ENCODE measurements around the gene ERP27.

Gene ERP27

DNA sequence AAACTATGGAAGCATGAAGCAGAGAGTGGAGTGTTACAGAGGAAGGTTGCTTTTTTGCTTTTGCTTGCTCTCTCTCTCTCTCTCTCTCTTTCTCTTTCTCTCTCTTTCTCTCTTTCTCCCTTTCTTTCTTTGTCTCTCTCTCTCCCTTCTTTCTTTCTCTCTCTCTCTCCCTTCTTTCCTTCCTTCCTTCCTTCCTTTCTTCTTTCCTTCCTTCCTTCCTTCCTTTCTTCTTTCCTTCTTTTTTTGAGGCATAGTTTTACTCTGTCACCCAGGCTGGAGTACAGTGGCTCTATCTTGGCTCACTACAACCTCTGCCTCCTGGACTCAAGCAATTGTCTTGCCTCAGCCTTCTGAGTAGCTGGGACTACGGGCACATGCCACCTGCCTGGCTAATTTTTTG is 15.4 kb upstream of the ERP27 start:
- 90 to 92% methylated on average over 1 of the region's 1 CpG for WGBS, 2 experiments
- H3K4me1 ChIP-seq (ENCODE audit: control insufficient read depth, insufficient read depth, low read length), result no peaks in the 10 kb centered on the region
- H3K4me3 ChIP-seq (ENCODE audit: insufficient read depth, low read depth, low read length), result no peak overlapping the region
- H3K27me3 ChIP-seq (ENCODE audit: control insufficient read depth, insufficient read depth, low read length, poor library complexity, severe bottlenecking), result no peaks in the 10 kb centered on the region
- no peaks in the 10 kb centered on the region for H3K9me3 ChIP-seq (ENCODE audit: control insufficient read depth, low read length)
- no peak overlapping the region for H3K27ac ChIP-seq (ENCODE audit: insufficient read depth, low read depth, low read length, poor library complexity, severe bottlenecking)
- no peaks in the 10 kb centered on the region for H3K36me3 ChIP-seq (ENCODE audit: control insufficient read depth, insufficient read depth, low read length)

DNA sequence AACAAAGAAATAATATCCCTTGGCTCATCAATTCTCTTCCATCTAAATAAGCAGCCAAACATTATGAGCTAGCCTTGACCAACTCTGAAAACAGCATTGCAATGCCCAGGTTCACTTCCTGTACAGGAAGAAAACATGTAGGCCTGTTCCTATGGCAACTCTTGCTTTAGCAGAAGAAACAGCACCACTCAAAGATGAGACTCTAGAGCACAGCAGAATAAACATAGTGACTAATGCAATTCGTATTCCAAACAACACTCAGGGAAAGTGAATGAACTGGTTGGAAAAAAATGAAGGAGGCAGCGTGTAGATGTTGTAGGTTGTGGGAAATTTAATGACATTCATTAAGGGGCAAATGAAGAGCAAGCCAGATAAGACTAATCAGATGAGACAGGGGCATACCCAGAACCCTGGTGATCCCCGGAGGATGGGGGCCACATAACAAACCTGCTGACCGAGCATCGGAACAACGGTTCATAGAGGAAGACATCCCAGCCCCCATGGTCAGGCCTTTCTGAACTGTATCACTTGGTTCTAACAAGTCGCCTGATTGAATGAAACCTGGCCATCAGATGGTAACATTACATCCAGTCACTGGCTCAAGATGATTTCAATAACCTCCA is 14.1 kb upstream of the ERP27 start:
- Histone ChIP-seq H3K27me3 (ENCODE audit: control insufficient read depth, insufficient read depth, low read length, poor library complexity, severe bottlenecking) (no peaks in the 10 kb centered on the region), H3K27ac (ENCODE audit: insufficient read depth, low read depth, low read length, poor library complexity, severe bottlenecking) (no peak overlapping the region)
- WGBS, 2 experiments, result 93 to 94% methylated on average over 7 of the region's 7 CpGs

DNA sequence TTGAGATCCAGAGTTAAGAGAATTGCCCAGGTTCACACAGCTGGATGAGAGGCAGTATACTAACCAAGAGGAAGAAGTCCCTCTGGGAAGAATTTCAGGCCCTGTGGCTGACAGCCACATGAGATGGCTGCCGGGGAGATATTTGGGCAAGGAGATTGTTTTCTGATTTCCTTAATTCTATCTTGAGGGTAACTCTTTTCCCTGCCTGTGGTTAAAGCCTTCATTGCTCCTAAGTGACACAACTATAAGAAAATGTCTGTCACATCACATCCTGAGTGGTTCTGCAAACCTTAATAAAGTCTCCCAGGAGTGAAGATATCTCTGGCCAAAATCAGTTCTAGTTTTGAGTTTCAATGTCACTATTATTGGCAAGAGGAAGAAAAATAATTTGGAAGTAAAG is 13.5 kb upstream of the ERP27 start:
- no peaks in the 10 kb centered on the region for H3K36me3 ChIP-seq (ENCODE audit: control insufficient read depth, insufficient read depth, low read length)
- no peaks in the 10 kb centered on the region for H3K27me3 ChIP-seq (ENCODE audit: control insufficient read depth, insufficient read depth, low read length, poor library complexity, severe bottlenecking)
- WGBS, 2 experiments, result 94% methylated on average over 1 of the region's 1 CpG
- H3K4me1 ChIP-seq (ENCODE audit: control insufficient read depth, insufficient read depth, low read length), result no peaks in the 10 kb centered on the region
- H3K27ac ChIP-seq (ENCODE audit: insufficient read depth, low read depth, low read length, poor library complexity, severe bottlenecking), result no peak overlapping the region
- no peak overlapping the region for H3K4me3 ChIP-seq (ENCODE audit: insufficient read depth, low read depth, low read length)
- H3K9me3 ChIP-seq (ENCODE audit: control insufficient read depth, low read length), result no peaks in the 10 kb centered on the region

More for the DNA sequence above, 14.1 kb upstream of the ERP27 start:
- Histone ChIP-seq H3K36me3 (ENCODE audit: control insufficient read depth, insufficient read depth, low read length) (no peaks in the 10 kb centered on the region), H3K4me3 (ENCODE audit: insufficient read depth, low read depth, low read length) (no peak overlapping the region), H3K4me1 (ENCODE audit: control insufficient read depth, insufficient read depth, low read length) (no peaks in the 10 kb centered on the region), H3K9me3 (ENCODE audit: control insufficient read depth, low read length) (no peaks in the 10 kb centered on the region)

DNA sequence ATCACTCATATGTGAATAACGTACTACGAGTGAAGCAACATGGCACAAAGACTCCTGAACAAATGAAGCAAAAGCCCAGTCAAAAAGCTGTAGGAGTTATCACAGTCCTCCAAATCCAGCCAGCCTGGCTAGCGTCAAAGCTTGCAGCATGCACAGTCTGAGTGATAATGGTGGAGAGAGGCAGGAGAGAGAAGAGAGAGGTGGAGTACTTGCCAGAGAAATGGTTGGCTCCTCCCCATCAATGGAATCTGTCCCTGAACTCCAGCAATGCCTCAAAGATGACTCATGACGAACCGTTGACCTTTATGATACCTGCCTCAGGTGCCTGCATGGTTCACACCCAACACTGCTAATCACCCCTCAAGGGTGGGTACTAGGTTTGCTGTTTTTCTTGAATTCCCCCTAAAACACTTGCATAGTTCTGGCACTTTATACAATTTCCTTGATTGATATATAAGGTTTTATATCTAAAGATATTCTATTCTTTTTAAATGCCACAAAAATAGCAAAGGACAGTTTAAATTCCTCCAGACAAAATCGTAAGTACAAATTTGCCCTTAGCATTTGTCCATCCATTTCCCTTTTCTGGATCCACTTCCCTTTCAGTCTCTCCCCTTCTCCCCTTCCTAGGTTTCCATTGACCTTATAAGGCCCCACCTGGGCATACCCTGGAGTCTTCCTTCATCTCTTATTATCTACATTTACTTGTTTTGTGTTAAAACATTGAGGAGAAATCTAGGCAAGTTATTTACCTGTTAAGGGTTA is 12.8 kb upstream of the ERP27 start:
- Histone ChIP-seq H3K4me1 (ENCODE audit: control insufficient read depth, insufficient read depth, low read length) (no peaks in the 10 kb centered on the region), H3K36me3 (ENCODE audit: control insufficient read depth, insufficient read depth, low read length) (no peaks in the 10 kb centered on the region), H3K27me3 (ENCODE audit: control insufficient read depth, insufficient read depth, low read length, poor library complexity, severe bottlenecking) (no peaks in the 10 kb centered on the region), H3K4me3 (ENCODE audit: insufficient read depth, low read depth, low read length) (no peak overlapping the region), H3K27ac (ENCODE audit: insufficient read depth, low read depth, low read length, poor library complexity, severe bottlenecking) (no peak overlapping the region), H3K9me3 (ENCODE audit: control insufficient read depth, low read length) (no peaks in the 10 kb centered on the region)
- WGBS, 2 experiments, result 86 to 87% methylated on average over 6 of the region's 6 CpGs

DNA sequence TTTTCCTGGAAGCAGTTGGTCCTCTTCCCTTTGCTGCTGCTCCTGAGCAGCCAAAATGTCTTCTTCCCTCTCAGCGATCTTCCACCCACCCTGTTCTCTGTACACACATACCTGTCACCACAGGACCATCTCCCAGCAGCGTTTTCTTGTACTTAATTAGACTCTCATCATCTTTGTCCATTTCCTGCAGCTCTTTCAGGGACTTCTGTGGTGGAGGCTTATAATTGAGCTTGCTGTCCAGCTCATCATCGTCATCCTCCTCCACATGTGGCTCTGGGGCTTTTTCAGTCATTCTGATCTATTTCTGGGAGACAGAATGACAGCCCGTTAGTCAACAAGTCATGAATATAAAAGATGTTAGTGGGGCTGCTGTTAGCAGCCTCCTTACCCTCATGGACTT is 12.1 kb upstream of the ERP27 start:
- Histone ChIP-seq H3K27me3 (ENCODE audit: control insufficient read depth, insufficient read depth, low read length, poor library complexity, severe bottlenecking) (no peaks in the 10 kb centered on the region), H3K4me3 (ENCODE audit: insufficient read depth, low read depth, low read length) (no peak overlapping the region), H3K4me1 (ENCODE audit: control insufficient read depth, insufficient read depth, low read length) (no peaks in the 10 kb centered on the region), H3K27ac (ENCODE audit: insufficient read depth, low read depth, low read length, poor library complexity, severe bottlenecking) (no peak overlapping the region), H3K9me3 (ENCODE audit: control insufficient read depth, low read length) (no peaks in the 10 kb centered on the region), H3K36me3 (ENCODE audit: control insufficient read depth, insufficient read depth, low read length) (no peaks in the 10 kb centered on the region)
- WGBS, 2 experiments, result 90 to 93% methylated on average over 4 of the region's 4 CpGs

DNA sequence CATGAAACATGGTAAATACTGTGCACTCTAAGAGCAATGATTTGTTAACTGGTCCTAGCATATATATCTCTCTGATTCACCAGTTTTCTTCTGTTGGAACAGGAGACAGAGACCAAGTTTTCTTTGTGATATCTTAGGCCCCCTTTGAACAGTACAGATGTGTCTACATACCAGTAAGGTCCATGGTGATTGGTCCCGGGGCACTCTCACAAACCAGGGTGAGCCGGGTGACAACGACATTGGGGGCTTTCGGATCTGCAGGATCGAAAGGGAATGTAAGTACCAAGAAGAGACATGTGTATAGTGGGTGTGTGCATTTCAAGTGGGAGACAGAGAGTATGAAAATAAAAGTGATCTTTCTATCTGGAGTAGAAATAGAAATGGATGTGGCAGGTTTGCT is 11.3 kb upstream of the ERP27 start:
- H3K36me3 ChIP-seq (ENCODE audit: control insufficient read depth, insufficient read depth, low read length), result no peaks in the 10 kb centered on the region
- H3K27me3 ChIP-seq (ENCODE audit: control insufficient read depth, insufficient read depth, low read length, poor library complexity, severe bottlenecking), result no peaks in the 10 kb centered on the region
- H3K27ac ChIP-seq (ENCODE audit: insufficient read depth, low read depth, low read length, poor library complexity, severe bottlenecking), result no peak overlapping the region
- 95 to 98% methylated on average over 5 of the region's 5 CpGs for WGBS, 2 experiments
- H3K9me3 ChIP-seq (ENCODE audit: control insufficient read depth, low read length), result no peaks in the 10 kb centered on the region
- no peaks in the 10 kb centered on the region for H3K4me1 ChIP-seq (ENCODE audit: control insufficient read depth, insufficient read depth, low read length)
- no peak overlapping the region for H3K4me3 ChIP-seq (ENCODE audit: insufficient read depth, low read depth, low read length)

DNA sequence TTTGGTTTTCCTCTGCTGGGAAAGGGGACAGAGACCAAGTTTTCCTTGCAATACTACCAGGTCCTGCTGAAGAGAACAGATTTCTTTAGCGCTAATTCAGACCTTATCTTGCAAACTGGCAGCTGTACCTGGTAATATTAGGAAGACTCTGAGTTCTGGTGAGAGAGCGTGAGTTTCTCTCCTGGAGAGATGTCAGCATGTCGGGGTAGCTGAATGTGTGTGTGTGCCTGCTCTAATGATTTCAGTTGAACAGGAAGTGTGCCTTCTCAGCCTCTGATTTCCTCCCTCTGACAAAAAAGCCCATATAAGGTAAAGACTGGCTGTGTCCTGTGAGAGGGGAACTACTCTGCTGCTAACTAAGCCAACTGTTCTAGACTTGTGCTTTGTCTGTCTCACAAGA is 10.3 kb upstream of the ERP27 start:
- Histone ChIP-seq H3K27me3 (ENCODE audit: control insufficient read depth, insufficient read depth, low read length, poor library complexity, severe bottlenecking) (no peaks in the 10 kb centered on the region), H3K36me3 (ENCODE audit: control insufficient read depth, insufficient read depth, low read length) (no peaks in the 10 kb centered on the region), H3K4me3 (ENCODE audit: insufficient read depth, low read depth, low read length) (no peak overlapping the region), H3K27ac (ENCODE audit: insufficient read depth, low read depth, low read length, poor library complexity, severe bottlenecking) (no peak overlapping the region), H3K9me3 (ENCODE audit: control insufficient read depth, low read length) (no peaks in the 10 kb centered on the region), H3K4me1 (ENCODE audit: control insufficient read depth, insufficient read depth, low read length) (no peaks in the 10 kb centered on the region)
- 79 to 89% methylated on average over 3 of the region's 3 CpGs for WGBS, 2 experiments

DNA sequence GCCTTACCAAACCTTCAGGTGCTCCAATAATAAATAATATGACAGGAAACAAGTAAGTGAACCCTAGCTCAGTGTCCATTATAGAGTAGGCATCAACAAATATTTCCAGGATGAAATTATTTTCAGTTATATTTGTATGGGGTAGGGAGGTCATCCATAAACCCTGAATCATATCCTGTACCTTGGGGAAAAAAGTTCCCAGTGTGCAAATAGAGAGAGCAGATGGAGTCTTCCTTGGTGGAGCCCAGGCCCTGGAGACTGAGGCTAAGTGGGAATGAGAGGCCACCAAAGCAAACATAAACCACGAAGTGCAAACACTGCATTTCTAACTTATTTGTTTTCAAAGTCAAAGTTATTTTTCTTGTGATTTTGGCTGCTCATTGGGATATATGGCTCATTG is 8.5 kb upstream of the ERP27 start:
- Histone ChIP-seq H3K4me1 (ENCODE audit: control insufficient read depth, insufficient read depth, low read length) (no peaks in the 10 kb centered on the region), H3K9me3 (ENCODE audit: control insufficient read depth, low read length) (no peaks in the 10 kb centered on the region), H3K36me3 (ENCODE audit: control insufficient read depth, insufficient read depth, low read length) (no peaks in the 10 kb centered on the region), H3K27ac (ENCODE audit: insufficient read depth, low read depth, low read length, poor library complexity, severe bottlenecking) (no peak overlapping the region), H3K27me3 (ENCODE audit: control insufficient read depth, insufficient read depth, low read length, poor library complexity, severe bottlenecking) (no peaks in the 10 kb centered on the region), H3K4me3 (ENCODE audit: insufficient read depth, low read depth, low read length) (no peak overlapping the region)
- WGBS, 2 experiments, result 91 to 100% methylated on average over 1 of the region's 1 CpG

DNA sequence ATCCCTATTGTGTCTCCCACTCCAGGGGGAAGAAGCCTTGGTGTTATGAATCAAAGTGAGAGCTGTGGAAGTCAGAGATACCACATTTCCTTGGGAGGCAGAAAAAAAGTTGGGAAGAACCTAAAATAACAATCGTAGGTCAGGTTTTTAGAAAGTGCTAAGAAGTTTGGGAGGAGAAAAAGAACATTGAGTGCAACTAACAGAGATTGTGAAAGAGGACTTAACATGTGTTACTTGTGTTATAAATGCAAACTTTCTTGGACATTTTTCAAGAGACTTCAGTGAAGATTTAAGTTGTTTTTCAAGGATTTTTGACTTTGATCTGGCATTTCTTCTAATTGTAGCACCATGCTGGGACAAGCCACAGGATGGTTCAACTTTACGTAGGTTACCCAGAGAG is 7.8 kb upstream of the ERP27 start:
- Histone ChIP-seq H3K27ac (ENCODE audit: insufficient read depth, low read depth, low read length, poor library complexity, severe bottlenecking) (no peak overlapping the region), H3K27me3 (ENCODE audit: control insufficient read depth, insufficient read depth, low read length, poor library complexity, severe bottlenecking) (no peaks in the 10 kb centered on the region)

DNA sequence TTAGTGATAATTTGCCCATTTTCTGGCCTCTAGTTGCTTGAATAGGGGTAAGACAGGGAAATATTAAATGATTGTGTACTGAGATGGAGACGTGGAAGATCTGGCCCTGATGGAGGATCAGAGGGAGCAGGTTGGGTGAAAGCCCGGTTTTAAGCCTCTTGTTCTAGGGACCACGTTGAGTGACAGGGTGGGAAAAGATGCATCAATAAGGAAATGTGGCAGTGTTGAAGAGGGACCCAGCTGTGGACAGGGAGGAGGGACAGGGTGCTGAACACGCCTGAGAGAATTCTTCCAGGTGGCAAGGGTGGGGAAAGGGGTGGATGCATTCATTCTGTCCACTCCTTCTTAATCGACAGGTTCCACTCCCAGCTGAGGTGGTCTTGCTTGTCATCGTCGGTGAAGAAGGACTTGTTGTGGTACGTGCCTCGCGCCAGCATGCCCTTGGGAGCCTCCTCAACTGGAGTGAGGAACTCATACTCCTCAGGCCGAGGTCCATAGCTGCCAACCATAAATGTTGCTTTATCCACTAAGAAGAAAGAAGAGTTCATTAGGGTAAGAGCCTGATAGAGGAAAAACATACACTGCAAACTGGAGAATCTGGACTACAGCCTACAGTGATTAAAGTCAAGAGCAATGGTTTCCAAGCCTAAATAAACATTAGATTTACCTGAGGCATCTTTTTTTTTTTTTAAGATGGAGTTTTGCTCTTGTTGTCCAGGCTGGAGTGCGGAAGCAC is 4.0 kb upstream of the ERP27 start:
- Histone ChIP-seq H3K9me3 (ENCODE audit: control insufficient read depth, low read length) (no peaks in the 10 kb centered on the region), H3K27ac (ENCODE audit: insufficient read depth, low read depth, low read length, poor library complexity, severe bottlenecking) (no peak overlapping the region), H3K4me3 (ENCODE audit: insufficient read depth, low read depth, low read length) (no peak overlapping the region), H3K4me1 (ENCODE audit: control insufficient read depth, insufficient read depth, low read length) (no peaks in the 10 kb centered on the region), H3K36me3 (ENCODE audit: control insufficient read depth, insufficient read depth, low read length) (no peaks in the 10 kb centered on the region), H3K27me3 (ENCODE audit: control insufficient read depth, insufficient read depth, low read length, poor library complexity, severe bottlenecking) (no peaks in the 10 kb centered on the region)
- WGBS, 2 experiments, result 95% methylated on average over 12 of the region's 12 CpGs

More for the DNA sequence above, 7.8 kb upstream of the ERP27 start:
- Histone ChIP-seq H3K4me1 (ENCODE audit: control insufficient read depth, insufficient read depth, low read length) (no peaks in the 10 kb centered on the region), H3K9me3 (ENCODE audit: control insufficient read depth, low read length) (no peaks in the 10 kb centered on the region), H3K4me3 (ENCODE audit: insufficient read depth, low read depth, low read length) (no peak overlapping the region), H3K36me3 (ENCODE audit: control insufficient read depth, insufficient read depth, low read length) (no peaks in the 10 kb centered on the region)
- 93 to 95% methylated on average over 2 of the region's 2 CpGs for WGBS, 2 experiments
